Gastrocnemius medialis (tissue), 4 donors: Measurements from ENCODE around the gene DSE.

Experiments
- POLR2A ChIP-seq, 2 donors: fragments of 450-650 bp; IDR thresholded peaks; one replicate each; pipeline ENCODE4 v1.6.1; 2017; ENCODE audit warnings: antibody characterized with exemption in 2 of 2, mild to moderate bottlenecking in 2 of 2, moderate library complexity in 2 of 2
- TF ChIP-seq, protein P1 (sequence below), 5 experiments: fragments of 450-650 bp in 3 of 5; fragments of 200-600 bp in 2 of 5; sonication (generic) in 2 of 5; IDR thresholded peaks in 4 of 5; conservative IDR thresholded peaks in 1 of 5; 1 replicate in 4 of 5; 2 replicates in 1 of 5; pipeline ENCODE4 v1.5.1; 2016 to 2019; ENCODE audit warnings: antibody characterized with exemption in 5 of 5, mild to moderate bottlenecking in 3 of 5, moderate library complexity in 3 of 5

DNA sequence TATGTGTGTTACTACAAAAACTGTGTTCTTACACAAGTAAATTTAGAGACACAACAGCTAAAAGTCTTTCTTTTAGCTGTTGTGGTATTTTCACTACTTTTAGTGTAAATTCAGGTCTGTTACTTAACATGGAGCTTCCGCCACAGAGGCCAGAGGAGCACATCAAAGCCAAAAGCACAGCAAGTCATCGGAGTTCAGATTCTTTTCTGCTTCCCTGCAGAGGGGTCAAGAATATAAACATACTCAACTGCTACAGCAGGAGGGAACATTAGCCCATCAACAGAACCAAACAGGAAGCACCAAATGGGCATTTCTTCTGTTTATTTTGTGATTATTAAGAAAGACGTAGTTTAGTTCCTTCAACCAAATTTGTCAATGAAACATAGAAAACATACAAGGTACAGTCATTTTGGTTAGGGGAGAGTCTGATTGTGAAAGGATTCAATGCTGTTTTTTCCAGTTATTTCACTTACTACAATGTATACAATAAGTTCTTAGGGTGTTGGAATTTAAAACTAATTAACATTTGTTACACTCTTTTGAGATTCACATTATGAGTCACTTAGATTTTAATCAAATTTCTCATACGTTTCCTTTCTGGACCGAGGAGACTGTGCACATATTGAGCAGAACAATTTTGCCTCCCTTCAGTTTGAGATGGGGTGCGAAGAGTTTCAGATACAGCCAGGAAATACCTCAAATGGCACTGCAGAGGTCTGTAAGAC lies 42.8 kb upstream of the DSE start:
- TF ChIP-seq, protein P1, sequence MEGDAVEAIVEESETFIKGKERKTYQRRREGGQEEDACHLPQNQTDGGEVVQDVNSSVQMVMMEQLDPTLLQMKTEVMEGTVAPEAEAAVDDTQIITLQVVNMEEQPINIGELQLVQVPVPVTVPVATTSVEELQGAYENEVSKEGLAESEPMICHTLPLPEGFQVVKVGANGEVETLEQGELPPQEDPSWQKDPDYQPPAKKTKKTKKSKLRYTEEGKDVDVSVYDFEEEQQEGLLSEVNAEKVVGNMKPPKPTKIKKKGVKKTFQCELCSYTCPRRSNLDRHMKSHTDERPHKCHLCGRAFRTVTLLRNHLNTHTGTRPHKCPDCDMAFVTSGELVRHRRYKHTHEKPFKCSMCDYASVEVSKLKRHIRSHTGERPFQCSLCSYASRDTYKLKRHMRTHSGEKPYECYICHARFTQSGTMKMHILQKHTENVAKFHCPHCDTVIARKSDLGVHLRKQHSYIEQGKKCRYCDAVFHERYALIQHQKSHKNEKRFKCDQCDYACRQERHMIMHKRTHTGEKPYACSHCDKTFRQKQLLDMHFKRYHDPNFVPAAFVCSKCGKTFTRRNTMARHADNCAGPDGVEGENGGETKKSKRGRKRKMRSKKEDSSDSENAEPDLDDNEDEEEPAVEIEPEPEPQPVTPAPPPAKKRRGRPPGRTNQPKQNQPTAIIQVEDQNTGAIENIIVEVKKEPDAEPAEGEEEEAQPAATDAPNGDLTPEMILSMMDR (IDR thresholded peaks at IDR 0.05 in 4 of 5, conservative IDR thresholded peaks at IDR 0.05 in 1 of 5): no peak
- no peak for TF ChIP-seq POLR2A (IDR thresholded peaks at IDR 0.05)
